HFF-Myc (cell line): ENCODE results near the gene PI4KA.

ENCODE experiments used
- DNase-seq: peaks from one replicate; pipeline ENCODE4 v3.0.0-alpha.2; 2011; ENCODE audit warnings: low read depth; ENCODE audit errors: extremely low read depth
- H3K4me3 ChIP-seq: replicated peaks from 2 replicates; pipeline ENCODE4 v1.5.1; 2011; ENCODE audit warnings: low read depth, mild to moderate bottlenecking, control low read depth, low read length
- TF ChIP-seq, protein P1 (sequence below): IDR thresholded peaks from 2 replicates; pipeline ENCODE4 v1.5.1; 2012; ENCODE audit warnings: mild to moderate bottlenecking, low read depth, low read length, control low read depth; ENCODE audit errors: missing control alignments

PI4KA gene

GRCh38 chr22:20764471-20764720 is 94.2 kb downstream of the PI4KA start:
- DNase-seq, result no peak
- H3K4me3 ChIP-seq, result no peak overlapping the region
- TF ChIP-seq, protein P1, sequence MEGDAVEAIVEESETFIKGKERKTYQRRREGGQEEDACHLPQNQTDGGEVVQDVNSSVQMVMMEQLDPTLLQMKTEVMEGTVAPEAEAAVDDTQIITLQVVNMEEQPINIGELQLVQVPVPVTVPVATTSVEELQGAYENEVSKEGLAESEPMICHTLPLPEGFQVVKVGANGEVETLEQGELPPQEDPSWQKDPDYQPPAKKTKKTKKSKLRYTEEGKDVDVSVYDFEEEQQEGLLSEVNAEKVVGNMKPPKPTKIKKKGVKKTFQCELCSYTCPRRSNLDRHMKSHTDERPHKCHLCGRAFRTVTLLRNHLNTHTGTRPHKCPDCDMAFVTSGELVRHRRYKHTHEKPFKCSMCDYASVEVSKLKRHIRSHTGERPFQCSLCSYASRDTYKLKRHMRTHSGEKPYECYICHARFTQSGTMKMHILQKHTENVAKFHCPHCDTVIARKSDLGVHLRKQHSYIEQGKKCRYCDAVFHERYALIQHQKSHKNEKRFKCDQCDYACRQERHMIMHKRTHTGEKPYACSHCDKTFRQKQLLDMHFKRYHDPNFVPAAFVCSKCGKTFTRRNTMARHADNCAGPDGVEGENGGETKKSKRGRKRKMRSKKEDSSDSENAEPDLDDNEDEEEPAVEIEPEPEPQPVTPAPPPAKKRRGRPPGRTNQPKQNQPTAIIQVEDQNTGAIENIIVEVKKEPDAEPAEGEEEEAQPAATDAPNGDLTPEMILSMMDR, result no peak

DNA sequence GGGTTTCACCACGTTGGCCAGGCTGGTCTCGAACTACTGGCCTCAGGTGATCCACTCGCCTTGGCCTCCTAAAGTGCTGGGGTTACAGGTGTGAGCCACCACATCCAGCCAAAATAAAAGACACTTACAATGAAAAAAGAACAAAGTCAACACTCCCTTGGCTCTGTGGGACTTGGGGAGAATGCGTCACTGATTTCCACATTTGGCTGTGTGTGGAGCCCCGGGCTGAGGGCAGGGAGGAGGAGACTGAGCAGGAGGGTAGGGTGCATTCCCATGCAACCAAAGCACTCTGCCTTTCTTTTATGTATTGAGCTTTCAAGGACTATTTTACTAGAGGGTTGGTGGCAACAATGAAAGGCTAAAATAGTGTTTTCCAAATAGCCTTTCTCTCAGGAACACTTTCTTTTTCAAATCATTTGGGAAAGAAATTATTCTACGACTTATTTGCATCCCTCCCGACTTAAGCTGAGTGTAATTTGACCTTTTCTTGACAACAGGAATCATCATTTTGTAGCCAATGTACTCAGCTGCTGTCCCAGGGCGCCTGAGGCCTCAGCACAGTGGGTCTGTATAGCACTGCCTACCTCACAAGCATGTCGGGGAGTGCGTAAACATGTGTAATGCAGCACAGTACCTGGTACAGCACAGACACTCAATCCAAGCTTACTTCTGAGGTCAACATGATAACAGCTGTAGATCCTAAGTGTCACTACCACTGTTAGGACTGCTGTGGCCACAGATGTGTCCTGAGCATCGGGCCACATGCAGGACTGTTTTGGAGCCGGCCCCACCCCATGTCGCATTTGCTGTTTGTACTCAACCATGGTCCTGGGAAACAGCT is 94.8 kb downstream of the PI4KA start:
- H3K4me3 ChIP-seq, result no peak overlapping the region
- DNase-seq, result no peak
- TF ChIP-seq, protein P1, result no peak

DNA sequence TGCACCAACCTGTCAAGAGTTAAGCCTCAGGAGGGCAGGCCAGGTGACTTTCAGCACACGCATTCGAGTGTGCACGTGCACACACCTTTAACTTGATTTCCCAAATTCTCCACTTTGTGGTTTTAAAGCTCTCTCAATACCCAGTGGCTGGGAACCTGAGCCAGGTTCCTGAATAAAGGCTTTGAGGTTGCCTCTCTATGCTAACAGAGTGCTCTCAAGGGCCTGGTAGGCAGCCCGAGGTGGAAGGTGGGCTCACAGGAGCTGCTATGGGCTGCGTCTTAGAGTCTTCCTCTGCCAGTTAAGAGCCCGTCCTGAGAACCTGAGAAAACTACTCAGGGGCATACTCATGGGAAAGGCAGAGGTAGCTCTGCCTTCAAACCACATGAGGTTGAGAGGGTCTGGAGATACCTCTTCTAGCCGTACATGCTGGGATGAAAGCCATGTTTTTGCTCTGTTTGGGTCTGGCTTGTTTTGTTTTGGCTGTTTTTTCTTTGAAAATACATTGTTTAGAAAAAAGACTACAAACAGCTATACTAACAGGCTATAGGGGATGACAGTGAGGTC is 96.3 kb downstream of the PI4KA start:
- no peak for DNase-seq
- TF ChIP-seq, protein P1, result no peak
- H3K4me3 ChIP-seq, result no peak overlapping the region

GRCh38 chr22:20761536-20761935 is 97.1 kb downstream of the PI4KA start:
- H3K4me3 ChIP-seq, result no peak overlapping the region
- TF ChIP-seq, protein P1, result no peak
- DNase-seq, result no peak

- no peak for DNase-seq
- TF ChIP-seq, protein P1, result no peak
- no peak overlapping the region for H3K4me3 ChIP-seq
Measured at GRCh38 chr22:20760084-20760483, 98.5 kb downstream of the PI4KA start.

DNA sequence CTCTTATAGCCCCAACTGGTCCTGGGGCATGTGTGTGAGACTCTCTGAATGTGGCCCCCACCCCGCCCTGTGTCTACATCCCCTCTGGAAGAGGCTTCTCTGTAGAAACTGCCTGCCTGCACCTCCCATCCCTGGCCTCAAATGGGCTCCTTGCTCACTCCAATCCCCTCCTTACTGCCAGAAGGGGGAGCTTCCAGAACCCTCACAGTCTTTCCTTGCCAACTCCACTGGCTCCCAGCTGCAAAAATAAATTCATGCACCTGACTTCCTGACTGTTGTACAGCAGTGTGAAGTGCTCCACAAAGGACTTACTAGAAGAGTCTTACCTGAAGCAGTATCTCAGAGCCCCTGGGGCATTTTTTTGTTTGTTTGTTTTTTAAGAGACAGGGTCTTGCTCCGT is 99.9 kb downstream of the PI4KA start:
- TF ChIP-seq, protein P1, result no peak
- H3K4me3 ChIP-seq, result no peak overlapping the region
- no peak for DNase-seq
